Lower lobe of right lung (tissue), 2 donors: ENCODE measurements around the gene CHST8. TPM values are rescaled to one million over a fixed set of nuclear protein-coding genes. Genes with fewer than 3 reads are reported as not detected.

ENCODE experiments used
- ATAC-seq, 2 donors: fragments of 200-7000 bp; cut with Tn5 transposase; one replicate each; pipeline ENCODE4 v1.9.1; 2020 to 2022; ENCODE audit warnings: mild to moderate bottlenecking in 2 of 2, moderate library complexity in 2 of 2
- DNase-seq: peaks from one replicate; pipeline ENCODE4 v3.0.0-alpha.2; 2020
- H3K27ac ChIP-seq: fragments of 200-600 bp; one replicate; pipeline ENCODE4 v1.8.0; 2022
- H3K27me3 ChIP-seq: fragments of 200-600 bp; one replicate; pipeline ENCODE4 v1.8.0; 2022; ENCODE audit warnings: low read depth
- H3K36me3 ChIP-seq: fragments of 200-600 bp; one replicate; pipeline ENCODE4 v1.8.0; 2022; ENCODE audit warnings: mild to moderate bottlenecking
- H3K4me1 ChIP-seq: fragments of 200-600 bp; one replicate; pipeline ENCODE4 v1.8.0; 2022
- H3K4me3 ChIP-seq: fragments of 200-600 bp; one replicate; pipeline ENCODE4 v1.8.0; 2022; ENCODE audit warnings: mild to moderate bottlenecking
- H3K9me3 ChIP-seq: fragments of 200-600 bp; one replicate; pipeline ENCODE4 v1.8.0; 2022
- CTCF ChIP-seq: fragments of 200-600 bp; IDR thresholded peaks from one replicate; pipeline ENCODE4 v1.8.0; 2022; ENCODE audit warnings: antibody characterized with exemption, mild to moderate bottlenecking
- intact Hi-C: fragments of 100-400 bp; cut with DNase I; formaldehyde crosslinking; loops from one replicate; pipeline ENCODE4 v1.11.0; 2022
- total RNA-seq: library from RNA; stranded (reverse); fragmentation: NEBNext Ultra II Directional; extraction: Animal tissue kit (Norgen Biotek cat#: 25700); gene quantifications from one replicate; pipeline ENCODE4 v1.2.1, GENCODE V29; 2021
- donor health status: DM: no; HTN: yes; CAD: no; lungs with severe emphysema.

The CHST8 gene
- total RNA-seq, 1 donor from 2014 or later = not detected

- H3K27me3 ChIP-seq = peaks cover 27% of the 10 kb centered on the region
- TF ChIP-seq CTCF = no peak
Observed at GRCh38 chr19:33777351-33777750, 155.6 kb downstream of the CHST8 start.

DNA sequence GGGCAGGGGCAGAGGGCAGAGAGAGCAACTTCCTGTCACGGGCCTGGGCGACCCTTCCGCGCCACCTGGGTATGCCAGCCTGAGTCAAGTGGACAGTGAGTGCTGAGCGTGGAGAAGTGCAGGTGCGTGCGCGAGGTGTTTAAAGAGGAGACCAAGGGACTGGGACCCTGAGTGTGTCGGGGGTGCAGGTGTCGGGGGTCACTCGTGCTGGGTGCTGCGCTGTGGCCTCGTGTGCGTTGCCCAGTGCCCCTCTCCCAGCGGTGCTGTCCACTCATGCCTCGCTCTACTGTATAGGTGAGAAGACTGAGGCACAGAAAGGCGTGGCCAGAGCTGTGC is 156.0 kb downstream of the CHST8 start:
- Histone ChIP-seq H3K27me3 (peaks cover 27% of the 10 kb centered on the region), H3K9me3 (no peaks in the 10 kb centered on the region), H3K27ac (no peak overlapping the region), H3K4me1 (peaks cover 4% of the 10 kb centered on the region), H3K36me3 (no peaks in the 10 kb centered on the region), H3K4me3 (no peak overlapping the region)
- no peak for TF ChIP-seq CTCF
- DNase-seq (no peak), ATAC-seq (no peak)
- intact Hi-C loops = loop anchor here (5.0 to 10.0 kb wide), 2 partner anchors 320 to 343 kb away; no protein-coding TSS in a partner anchor

More at GRCh38 chr19:33777351-33777750, 155.6 kb downstream of the CHST8 start:
- Histone ChIP-seq H3K9me3 (no peaks in the 10 kb centered on the region), H3K27ac (no peak overlapping the region), H3K4me3 (no peak overlapping the region), H3K36me3 (no peaks in the 10 kb centered on the region), H3K4me1 (peaks cover 4% of the 10 kb centered on the region)
- intact Hi-C loops = loop anchor here (5.0 to 10.0 kb wide), 2 partner anchors 320 to 343 kb away; no protein-coding TSS in a partner anchor
- ATAC-seq (no peak), DNase-seq (no peak)

DNA sequence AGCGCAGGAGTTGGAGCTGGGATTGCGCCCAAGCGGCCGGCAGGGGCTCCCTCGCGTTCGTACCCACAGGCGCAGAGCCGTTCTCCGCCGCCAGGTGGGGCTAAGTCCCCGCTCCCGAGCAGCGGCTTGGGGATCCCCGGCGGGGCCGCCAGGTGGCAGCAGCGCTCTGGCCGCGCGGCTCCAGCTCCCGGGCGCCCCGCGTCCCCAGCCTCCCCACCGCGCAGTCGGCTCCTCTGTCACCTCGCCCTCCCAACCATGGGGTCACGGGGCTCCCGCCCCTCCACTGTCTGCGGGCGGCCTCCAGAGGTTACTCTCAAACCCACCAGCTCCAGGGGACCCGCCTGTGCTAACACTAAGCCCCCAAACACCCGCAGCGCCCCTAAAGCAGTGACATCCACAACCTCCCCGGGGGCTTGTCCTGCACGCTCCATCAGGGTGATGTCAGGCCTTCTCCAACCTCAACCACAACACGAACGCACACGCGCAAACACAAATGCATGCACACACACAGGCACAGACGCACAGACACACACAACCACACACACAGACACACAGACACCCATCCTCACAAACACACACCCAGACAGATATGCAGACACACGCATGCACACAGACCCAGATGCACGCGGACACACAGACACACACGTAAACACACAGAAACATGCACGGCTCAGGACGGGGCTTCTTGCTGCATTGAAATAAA is 156.5 kb downstream of the CHST8 start:
- H3K4me1 ChIP-seq = peaks cover 4% of the 10 kb centered on the region
- TF ChIP-seq CTCF = peak; percentile 100
- peaks cover 27% of the 10 kb centered on the region for H3K27me3 ChIP-seq
- intact Hi-C loops = loop anchor here (5.0 to 10.0 kb wide), 2 partner anchors 319 to 343 kb away; no protein-coding TSS in a partner anchor
- ATAC-seq (peak; percentile 93 to 95), DNase-seq (peak; percentile 90)
- H3K9me3 ChIP-seq = no peaks in the 10 kb centered on the region
- no peak overlapping the region for H3K27ac ChIP-seq
- H3K4me3 ChIP-seq = no peak overlapping the region
- no peaks in the 10 kb centered on the region for H3K36me3 ChIP-seq

DNA sequence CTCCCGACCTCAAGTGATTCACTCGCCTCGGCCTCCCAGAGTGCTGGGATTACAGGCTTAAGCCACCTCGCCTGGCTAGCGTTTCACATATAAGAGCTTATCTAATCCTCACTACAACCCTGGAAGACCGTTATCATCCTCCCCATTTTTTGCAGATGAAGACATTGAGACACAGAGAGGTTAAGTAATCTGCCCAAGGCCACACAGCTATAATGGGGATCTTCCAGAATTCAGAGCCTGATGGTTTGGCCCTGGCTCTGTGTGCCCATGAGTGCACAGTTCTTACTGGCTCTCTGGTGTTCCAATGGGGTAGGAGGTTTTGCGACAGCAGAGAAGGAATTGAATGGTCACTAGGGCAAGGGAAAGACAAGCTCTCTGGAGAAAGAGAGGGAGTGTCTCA is 158.1 kb downstream of the CHST8 start:
- Histone ChIP-seq H3K4me3 (no peak overlapping the region), H3K9me3 (no peaks in the 10 kb centered on the region), H3K36me3 (no peaks in the 10 kb centered on the region), H3K4me1 (peaks cover 4% of the 10 kb centered on the region), H3K27me3 (peaks cover 27% of the 10 kb centered on the region), H3K27ac (no peak overlapping the region)
- intact Hi-C loops = loop anchor here (5.0 to 10.0 kb wide), 2 partner anchors 317 to 345 kb away; no protein-coding TSS in a partner anchor
- DNase-seq = no peak
- no peak for TF ChIP-seq CTCF
- no peak for ATAC-seq

GRCh38 chr19:33780251-33780650 is 158.5 kb downstream of the CHST8 start:
- DNase-seq = no peak
- no peak for ATAC-seq
- intact Hi-C loops = no loop called here
- H3K4me3 ChIP-seq = no peak overlapping the region
- H3K27ac ChIP-seq = no peak overlapping the region
- no peaks in the 10 kb centered on the region for H3K36me3 ChIP-seq
- no peaks in the 10 kb centered on the region for H3K9me3 ChIP-seq
- peaks cover 27% of the 10 kb centered on the region for H3K27me3 ChIP-seq
- TF ChIP-seq CTCF = no peak
- peaks cover 4% of the 10 kb centered on the region for H3K4me1 ChIP-seq
